T-helper 2 cell (primary cell): ENCODE measurements around the gene GSN.

Source experiments
- DNase-seq, 5 experiments: peaks; one replicate each; pipeline versions ENCODE4 v3.0.0 to v3.0.0-alpha.2; 2012 to 2022

The GSN gene

DNA sequence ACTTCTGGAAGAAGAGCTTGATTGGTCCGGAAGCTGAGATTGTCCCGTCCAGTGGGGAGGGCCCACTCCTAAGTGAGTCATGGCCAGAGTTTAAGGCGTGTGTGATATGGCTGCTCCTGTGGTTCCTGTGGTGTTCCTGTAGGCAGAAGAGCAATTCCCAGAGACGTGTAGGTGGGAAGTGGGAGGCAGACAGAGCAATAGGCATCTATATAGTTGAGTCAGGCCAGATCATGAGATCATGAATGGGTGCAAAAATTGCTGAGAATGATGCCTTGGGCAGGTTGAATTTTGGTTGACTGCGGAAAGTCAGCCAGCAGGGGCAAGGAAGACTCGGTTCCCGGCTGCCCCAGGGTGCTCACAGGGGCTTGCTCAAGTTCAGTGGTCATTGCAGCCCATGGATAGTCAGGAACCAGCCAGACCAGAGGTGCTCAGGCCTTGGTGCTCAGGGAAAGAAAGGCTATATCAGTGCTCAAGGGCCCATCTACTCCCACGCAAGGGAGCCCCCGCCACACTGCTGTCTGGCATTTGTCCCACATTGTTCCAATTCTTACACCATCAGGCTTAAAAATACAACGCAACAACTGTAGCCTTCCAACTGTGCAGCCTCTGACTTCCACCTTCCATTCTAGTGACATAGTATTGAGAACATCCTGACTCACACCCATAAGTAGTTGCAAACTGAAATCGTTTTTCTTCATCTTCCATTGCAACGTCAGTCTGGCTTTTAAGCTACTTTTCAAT, 21.0 kb upstream of the GSN start:
- no peak for DNase-seq

DNA sequence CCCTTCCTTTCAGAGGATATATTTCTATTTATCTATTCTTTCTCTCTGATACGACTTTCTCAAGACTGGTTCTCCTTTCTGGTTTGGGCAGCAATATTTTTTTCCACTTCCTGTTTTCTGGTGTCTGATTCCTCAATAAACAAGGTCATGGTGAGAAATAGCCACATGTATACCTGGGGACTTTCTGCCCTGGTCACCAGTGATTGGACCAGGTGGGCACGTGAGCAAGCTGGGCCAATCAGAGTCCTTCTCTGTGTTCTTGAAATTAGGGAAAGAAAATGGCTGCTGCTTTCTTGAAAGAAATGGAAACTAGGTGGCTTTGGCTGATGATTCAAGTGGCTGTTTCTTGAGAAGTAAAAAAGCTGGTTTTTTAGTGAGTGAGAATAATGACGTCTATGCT, 18.4 kb upstream of the GSN start:
- DNase-seq, result no peak

- no peak for DNase-seq
Measured at GRCh38 chr9:121252104-121252851, 15.7 kb upstream of the GSN start.

DNA sequence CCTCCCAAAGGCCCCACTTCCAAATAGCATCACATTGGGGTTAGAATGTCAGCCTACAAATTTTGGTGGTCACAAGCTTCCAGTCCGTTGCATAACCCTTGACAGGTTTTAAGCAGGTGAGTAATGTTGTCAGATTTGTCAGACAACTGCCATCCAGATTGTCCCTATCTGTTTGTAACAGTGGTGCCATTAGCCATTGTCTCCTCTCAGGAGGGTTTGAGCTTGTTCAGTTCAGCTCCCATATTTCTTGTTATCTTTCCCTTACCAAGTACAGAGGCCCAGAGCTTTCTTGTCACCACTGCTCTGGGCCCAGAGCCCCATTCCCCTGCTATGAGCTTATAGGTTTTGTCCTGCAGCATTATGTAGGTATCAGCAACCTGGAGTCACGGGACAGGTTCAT, 14.8 kb upstream of the GSN start:
- DNase-seq, result no peak

- no peak for DNase-seq
Measured at GRCh38 chr9:121253821-121254501, 14.0 kb upstream of the GSN start.

DNA sequence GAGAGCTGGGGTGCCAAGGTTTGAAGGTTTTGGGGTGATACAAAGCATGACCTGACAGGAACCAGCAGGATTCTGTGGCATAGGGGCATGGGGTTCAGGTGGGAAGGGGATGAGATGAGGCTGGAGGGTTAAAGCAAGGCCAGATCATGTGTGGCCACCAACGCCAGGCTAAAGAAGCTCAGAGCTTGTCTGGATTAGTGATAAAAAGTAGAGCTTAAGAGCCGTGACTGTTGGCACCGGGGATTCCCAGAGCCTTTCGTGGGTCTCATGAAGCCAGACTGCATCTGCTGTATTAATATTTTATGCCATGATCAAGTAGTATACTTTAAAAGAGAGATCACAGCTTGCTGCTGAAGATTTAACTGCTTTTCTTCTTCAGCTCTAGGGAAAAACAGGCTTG, 8.5 kb upstream of the GSN start:
- no peak for DNase-seq

GRCh38 chr9:121259935-121260334, 8.0 kb upstream of the GSN start:
- DNase-seq, result no peak

GRCh38 chr9:121260457-121261106, 7.4 kb upstream of the GSN start:
- no peak for DNase-seq

DNA sequence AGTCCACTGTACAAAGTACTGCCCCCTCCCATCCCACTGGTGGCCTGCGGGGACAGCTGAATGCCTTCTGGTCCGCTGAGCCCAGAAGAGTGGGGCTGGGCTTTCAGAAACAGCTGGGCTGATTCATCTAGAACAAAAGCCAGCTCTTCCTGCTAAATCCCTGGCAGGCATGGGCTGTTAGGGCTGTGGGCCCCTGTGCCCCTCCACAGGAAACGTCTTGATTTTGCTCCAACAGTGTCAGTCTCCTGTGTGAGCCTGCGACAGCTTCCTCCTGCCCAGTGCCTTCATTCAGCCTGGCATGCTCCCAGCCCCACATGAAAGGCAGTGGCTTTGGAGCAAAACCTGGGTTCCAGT, 6.9 kb upstream of the GSN start:
- DNase-seq, result no peak

DNA sequence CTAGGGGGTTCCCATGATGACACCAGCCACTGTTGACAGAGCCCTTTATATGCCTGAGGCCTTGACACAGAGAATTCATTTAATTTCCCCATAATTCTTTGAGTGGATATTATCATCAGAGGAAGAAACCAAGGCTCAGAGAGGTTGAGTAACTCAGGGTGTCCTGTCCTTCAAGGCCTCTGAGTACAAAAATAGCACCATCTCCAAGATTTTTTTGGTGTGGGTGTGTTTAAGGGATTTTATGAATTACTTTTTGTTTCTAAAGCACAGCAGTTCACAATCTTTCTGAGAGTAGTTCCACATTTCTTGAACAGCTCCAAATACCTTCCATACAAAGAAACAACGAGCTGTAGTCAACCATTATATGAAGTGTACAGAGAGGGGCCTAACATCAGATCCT, 6.2 kb upstream of the GSN start:
- DNase-seq, result no peak

GRCh38 chr9:121262423-121262822, 5.5 kb upstream of the GSN start:
- no peak for DNase-seq

DNA sequence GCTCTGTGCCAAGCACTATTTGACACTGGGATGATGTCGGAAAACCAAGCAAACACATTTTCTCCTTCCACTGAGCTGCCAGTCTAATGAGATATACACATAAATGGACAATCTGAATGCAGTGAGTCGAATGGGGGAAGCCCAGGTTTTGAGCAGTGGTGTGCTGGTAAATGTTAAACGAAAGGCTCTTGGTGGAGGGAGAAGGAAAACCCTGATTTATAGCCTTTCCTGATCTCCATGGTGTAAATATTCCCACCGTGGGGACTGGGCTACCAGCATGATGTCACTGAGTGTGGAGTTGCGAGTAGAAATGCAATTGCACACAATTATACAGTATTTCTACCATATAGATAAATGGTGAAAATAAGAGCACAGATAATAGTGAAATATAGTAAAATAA, 5.0 kb upstream of the GSN start:
- DNase-seq, result no peak

GRCh38 chr9:121266356-121266755, 1.6 kb upstream of the GSN start:
- DNase-seq, result no peak

DNA sequence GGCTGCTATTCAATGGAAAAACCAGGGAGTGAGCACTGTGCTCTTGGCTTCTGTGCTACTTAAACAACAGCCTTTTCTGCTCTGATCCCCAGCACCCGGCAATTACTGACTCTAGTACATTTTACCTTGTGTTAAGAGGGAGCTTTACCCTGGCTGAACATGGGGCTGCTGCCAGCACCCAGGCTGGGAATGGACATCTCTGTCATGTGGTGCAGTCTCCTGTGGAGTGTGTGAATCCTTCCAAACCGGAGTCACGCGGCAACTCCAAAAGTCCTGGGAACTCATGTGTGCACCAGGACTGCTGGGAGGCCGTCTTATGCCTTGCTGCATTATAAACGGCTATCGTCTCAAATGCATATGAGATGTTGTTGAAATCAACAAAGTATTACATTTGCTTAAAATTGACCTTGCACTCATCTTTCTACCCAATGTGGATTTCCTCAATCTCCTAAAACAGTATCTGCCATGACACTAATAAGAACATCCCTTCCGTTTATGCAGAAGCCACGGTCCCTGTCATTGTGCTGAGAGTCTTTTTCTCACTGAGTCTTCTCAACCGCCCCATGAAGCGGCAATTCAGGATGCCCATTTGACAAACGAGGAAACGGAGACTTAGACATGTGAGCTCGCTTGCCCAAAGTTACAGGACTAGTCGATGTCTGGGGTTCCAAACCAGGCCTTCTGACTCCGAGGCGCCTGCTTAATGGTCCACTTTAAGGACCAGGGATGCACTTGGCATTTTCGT, 884 bp upstream of the GSN start:
- DNase-seq, result no peak

DNA sequence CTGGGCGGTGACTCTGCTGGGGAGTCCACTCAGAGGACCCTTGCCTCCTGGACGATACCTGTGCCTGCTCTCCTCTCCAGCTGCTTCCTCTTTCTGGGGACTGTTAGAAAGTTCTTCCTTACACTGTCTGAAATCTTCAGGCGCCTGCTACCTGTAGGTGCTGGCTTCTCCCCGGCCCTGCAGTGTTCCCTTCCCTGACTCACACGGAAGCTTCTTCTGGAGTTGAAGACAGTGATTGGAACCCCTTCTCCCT, 562 bp downstream of the GSN start:
- DNase-seq, result no peak

- DNase-seq, result no peak
Measured at GRCh38 chr9:121268851-121269641, 1.1 kb downstream of the GSN start.

GRCh38 chr9:121269642-121270254, 1.8 kb downstream of the GSN start:
- DNase-seq, result no peak

DNA sequence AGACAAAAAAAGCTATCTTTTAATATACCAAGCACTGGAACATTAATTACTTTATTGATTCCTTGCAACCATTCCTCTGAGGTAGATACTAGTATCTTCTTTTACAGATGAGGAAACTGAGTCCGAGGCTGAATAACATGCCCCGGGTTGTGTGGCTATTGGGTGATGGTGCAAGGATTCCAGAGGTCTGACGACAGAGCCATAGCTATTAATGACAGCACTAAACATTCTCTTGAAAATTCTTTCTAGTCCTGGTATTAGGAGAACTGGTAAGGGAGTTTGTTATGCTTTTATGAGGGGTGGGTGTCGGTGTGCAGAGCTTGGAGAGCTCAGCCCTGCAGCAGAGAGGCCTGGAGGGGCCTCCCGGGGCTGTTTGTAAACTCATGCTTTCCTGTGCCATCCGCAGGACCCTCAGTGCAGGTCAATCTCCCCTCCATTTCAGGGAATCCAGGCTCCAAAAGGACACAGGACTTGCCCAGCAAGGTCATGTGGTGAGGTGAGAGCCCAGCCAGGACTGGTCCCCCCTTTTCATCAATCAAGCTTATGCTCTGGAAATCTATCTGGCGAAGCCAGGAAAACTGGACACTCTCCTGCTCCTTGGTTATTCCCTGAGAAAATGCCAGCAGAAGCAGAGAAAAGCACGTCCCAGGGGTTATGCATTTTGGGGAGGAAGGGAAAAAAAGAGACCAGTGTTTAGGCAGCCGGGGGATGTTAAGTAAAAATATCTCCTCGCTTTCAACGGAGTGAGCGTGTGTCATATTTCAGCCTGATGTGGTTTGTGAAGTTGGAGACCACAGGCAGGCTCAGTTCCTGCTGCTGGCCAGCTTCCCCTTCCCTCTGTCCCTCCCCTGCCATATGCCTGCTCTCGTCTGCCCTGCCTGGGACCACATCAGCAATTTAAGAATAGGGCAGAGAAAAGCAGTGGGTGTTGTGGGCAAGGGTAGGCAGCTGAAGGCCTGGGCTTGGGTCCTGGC, 3.7 kb downstream of the GSN start:
- DNase-seq, result no peak

DNA sequence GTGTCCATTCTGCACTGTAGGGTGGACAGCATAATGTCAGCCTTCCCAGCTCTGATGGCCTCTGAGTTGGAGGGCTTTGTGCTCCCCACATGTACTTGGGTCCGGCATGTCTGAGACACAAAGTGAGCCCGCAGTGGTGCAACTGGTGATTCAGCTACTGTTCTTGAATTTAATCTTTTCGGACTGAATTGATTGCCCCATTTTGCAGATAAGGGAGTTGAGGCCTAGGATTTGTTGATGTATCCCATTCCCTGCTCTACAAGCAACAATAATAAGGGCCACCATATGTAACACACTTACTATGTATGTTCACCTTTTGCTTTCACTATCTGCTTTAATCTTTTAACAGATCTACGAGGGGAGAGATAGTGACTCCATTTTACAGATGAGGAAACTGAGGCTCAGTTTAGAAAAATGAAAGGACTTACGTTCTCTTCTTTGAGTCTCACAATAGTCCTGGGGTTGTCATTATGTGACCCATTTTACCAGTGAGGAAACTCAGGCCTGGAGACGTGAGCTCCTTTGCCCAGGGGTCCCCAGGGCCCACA, 4.5 kb downstream of the GSN start:
- no peak for DNase-seq

- no peak for DNase-seq
Measured at GRCh38 chr9:121273064-121273775, 5.3 kb downstream of the GSN start.
